ENCODE measurements around the gene CCDC92. TPM values are rescaled to one million over a fixed set of nuclear protein-coding genes. Genes with fewer than 3 reads are reported as not detected.

CCDC92 gene
- total and polyA plus RNA-seq, 10 of the 15 experiments (the other 5 are each of a cell fraction or from before 2014, with no cell fraction given), result 0.53 to 11.8 (median 4.2) TPM

DNA sequence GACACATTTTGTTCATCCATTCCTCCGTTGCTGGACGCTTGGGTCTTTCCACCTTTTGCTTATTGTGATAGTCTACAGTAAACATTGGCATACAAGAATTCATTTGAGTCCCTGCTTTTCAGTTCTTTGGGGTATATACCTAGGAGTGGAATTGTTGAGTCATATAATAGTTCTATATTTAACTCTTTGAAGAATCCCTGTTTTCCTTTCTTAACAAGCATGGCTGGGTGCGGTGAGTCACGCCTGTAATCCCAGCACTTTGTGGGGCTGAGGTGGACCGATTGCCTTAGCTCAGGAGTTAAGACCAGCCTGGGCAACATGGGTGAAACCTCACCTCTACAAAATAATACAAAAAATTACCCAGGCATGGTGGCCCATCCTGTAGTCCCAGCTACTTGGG is 75.4 kb downstream of the CCDC92 start (continued):
- TF ChIP-seq KAT2A (conservative IDR thresholded peaks at IDR 0.05; ENCODE audit: control insufficient read depth, low read depth, low read length), result no peak

DNA sequence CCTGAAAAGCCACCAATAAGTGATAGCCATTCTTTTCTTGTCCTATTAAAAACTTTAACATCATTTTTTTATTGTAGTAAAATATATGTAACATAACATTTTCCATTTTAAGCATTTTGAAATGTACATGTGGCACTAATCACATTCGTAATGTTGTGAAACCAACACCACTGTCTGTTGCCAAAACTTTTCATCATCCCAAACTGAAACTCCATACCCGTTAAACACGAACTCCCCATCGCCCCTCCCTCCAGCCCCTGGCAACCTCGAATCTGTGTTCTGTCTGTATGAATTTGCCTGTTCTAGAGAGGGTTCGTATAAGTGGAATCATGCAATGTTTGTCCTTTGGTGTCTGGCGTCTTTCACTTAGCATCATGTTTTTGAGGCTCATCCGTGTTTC is 75.9 kb downstream of the CCDC92 start:
- intact Hi-C loops (cut with micrococcal nuclease; ENCODE audit: unreplicated experiment), result no loop called here
- no peaks in the 10 kb centered on the region for H3K9me3 ChIP-seq (replicated peaks; ENCODE audit: control insufficient read depth, insufficient read depth, low read length)
- no peaks in the 10 kb centered on the region for H3K79me2 ChIP-seq (ENCODE audit: control insufficient read depth, insufficient read depth, low read length)
- no TSS peak for BruUV-seq (replicated peaks)
- H3K9ac ChIP-seq (ENCODE audit: control insufficient read depth, insufficient read depth, low read length), result no peak overlapping the region
- 47% methylated on average over 8 of the region's 8 CpGs for WGBS (ENCODE audit: insufficient coverage, insufficient replicate concordance, low lambda C conversion rate, missing lambda C conversion rate)
- H3K4me2 ChIP-seq (ENCODE audit: control insufficient read depth, insufficient read depth), result no peak overlapping the region
- H4K20me1 ChIP-seq (ENCODE audit: control insufficient read depth, insufficient read depth), result no peaks in the 10 kb centered on the region
- POLR2A ChIA-PET, result no interaction called here
- H3K36me3 ChIP-seq (ENCODE audit: control insufficient read depth in 2 of 2, insufficient read depth in 2 of 2, low read length in 1 of 2), result no peaks in the 10 kb centered on the region
- no peaks in the 10 kb centered on the region for H3K4me1 ChIP-seq (ENCODE audit: control insufficient read depth, insufficient read depth, low read length)
- RAD21 ChIA-PET (ENCODE audit: unreplicated experiment), result no interaction called here
- in situ Hi-C loops (cut with MboI), result no loop called here
- H3K27ac ChIP-seq (ENCODE audit: control insufficient read depth, insufficient read depth), result no peak overlapping the region
- H3K27me3 ChIP-seq (replicated peaks in 1 of 2; ENCODE audit: control insufficient read depth in 2 of 2, insufficient read depth in 2 of 2, low read length in 1 of 2), result no peaks in the 10 kb centered on the region; a peak in 2 of 4 replicates
- no peak for ATAC-seq
- no peak for FAIRE-seq
- SMC1A ChIA-PET (ENCODE audit: uncharacterized antibody, unreplicated experiment), result no interaction called here
- no peak overlapping the region for H2AFZ ChIP-seq (ENCODE audit: control insufficient read depth, low read depth, low read length)
- no peak overlapping the region for H3K4me3 ChIP-seq
- CTCF ChIA-PET, result no interaction called here
- DNase-seq (ENCODE audit: low read depth, low spot score), result no peak
- TF ChIP-seq, protein P1, sequence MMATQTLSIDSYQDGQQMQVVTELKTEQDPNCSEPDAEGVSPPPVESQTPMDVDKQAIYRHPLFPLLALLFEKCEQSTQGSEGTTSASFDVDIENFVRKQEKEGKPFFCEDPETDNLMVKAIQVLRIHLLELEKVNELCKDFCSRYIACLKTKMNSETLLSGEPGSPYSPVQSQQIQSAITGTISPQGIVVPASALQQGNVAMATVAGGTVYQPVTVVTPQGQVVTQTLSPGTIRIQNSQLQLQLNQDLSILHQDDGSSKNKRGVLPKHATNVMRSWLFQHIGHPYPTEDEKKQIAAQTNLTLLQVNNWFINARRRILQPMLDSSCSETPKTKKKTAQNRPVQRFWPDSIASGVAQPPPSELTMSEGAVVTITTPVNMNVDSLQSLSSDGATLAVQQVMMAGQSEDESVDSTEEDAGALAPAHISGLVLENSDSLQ (IDR thresholded peaks at IDR 0.05), result no peak
- no peak for TF ChIP-seq CHD2 (IDR thresholded peaks at IDR 0.05; ENCODE audit: borderline replicate concordance, low read depth, low read length)
- no peak for TF ChIP-seq ZNF622 (IDR thresholded peaks at IDR 0.05)
- TF ChIP-seq NRF1 (conservative IDR thresholded peaks at IDR 0.05; ENCODE audit: low read depth, low read length), result no peak
- no peak for TF ChIP-seq CBX5 (IDR thresholded peaks at IDR 0.05; ENCODE audit: low read depth)
- TF ChIP-seq EGR1 (IDR thresholded peaks at IDR 0.05; ENCODE audit: borderline replicate concordance in 1 of 2, low read depth in 2 of 2, low read length in 2 of 2), result no peak
- no peak for TF ChIP-seq MXI1 (IDR thresholded peaks at IDR 0.05; ENCODE audit: low read depth, low read length)
- no peak for TF ChIP-seq RAD21 (IDR thresholded peaks at IDR 0.05; ENCODE audit: insufficient read depth, low read depth, low read length)
- TF ChIP-seq, protein P2, sequence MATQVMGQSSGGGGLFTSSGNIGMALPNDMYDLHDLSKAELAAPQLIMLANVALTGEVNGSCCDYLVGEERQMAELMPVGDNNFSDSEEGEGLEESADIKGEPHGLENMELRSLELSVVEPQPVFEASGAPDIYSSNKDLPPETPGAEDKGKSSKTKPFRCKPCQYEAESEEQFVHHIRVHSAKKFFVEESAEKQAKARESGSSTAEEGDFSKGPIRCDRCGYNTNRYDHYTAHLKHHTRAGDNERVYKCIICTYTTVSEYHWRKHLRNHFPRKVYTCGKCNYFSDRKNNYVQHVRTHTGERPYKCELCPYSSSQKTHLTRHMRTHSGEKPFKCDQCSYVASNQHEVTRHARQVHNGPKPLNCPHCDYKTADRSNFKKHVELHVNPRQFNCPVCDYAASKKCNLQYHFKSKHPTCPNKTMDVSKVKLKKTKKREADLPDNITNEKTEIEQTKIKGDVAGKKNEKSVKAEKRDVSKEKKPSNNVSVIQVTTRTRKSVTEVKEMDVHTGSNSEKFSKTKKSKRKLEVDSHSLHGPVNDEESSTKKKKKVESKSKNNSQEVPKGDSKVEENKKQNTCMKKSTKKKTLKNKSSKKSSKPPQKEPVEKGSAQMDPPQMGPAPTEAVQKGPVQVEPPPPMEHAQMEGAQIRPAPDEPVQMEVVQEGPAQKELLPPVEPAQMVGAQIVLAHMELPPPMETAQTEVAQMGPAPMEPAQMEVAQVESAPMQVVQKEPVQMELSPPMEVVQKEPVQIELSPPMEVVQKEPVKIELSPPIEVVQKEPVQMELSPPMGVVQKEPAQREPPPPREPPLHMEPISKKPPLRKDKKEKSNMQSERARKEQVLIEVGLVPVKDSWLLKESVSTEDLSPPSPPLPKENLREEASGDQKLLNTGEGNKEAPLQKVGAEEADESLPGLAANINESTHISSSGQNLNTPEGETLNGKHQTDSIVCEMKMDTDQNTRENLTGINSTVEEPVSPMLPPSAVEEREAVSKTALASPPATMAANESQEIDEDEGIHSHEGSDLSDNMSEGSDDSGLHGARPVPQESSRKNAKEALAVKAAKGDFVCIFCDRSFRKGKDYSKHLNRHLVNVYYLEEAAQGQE (IDR thresholded peaks at IDR 0.05; ENCODE audit: low read depth, low read length), result no peak
- TF ChIP-seq LARP7 (IDR thresholded peaks at IDR 0.05), result no peak
- no peak for TF ChIP-seq NFIC (IDR thresholded peaks at IDR 0.05; ENCODE audit: low read depth, low read length)
- TF ChIP-seq HCFC1 (IDR thresholded peaks at IDR 0.05; ENCODE audit: low read length), result no peak
- TF ChIP-seq CHD4 (IDR thresholded peaks at IDR 0.05), result no peak
- no peak for TF ChIP-seq TCF12 (IDR thresholded peaks at IDR 0.05; ENCODE audit: low read depth, low read length)
- no peak for TF ChIP-seq FOXK2 (IDR thresholded peaks at IDR 0.05)
- TF ChIP-seq EZH2 (IDR thresholded peaks at IDR 0.05; ENCODE audit: borderline replicate concordance, control insufficient read depth, low read depth, low read length), result no peak
- no peak for TF ChIP-seq RAD51 (IDR thresholded peaks at IDR 0.05)
- TF ChIP-seq, protein P3, sequence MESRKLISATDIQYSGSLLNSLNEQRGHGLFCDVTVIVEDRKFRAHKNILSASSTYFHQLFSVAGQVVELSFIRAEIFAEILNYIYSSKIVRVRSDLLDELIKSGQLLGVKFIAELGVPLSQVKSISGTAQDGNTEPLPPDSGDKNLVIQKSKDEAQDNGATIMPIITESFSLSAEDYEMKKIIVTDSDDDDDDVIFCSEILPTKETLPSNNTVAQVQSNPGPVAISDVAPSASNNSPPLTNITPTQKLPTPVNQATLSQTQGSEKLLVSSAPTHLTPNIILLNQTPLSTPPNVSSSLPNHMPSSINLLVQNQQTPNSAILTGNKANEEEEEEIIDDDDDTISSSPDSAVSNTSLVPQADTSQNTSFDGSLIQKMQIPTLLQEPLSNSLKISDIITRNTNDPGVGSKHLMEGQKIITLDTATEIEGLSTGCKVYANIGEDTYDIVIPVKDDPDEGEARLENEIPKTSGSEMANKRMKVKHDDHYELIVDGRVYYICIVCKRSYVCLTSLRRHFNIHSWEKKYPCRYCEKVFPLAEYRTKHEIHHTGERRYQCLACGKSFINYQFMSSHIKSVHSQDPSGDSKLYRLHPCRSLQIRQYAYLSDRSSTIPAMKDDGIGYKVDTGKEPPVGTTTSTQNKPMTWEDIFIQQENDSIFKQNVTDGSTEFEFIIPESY (IDR thresholded peaks at IDR 0.05), result no peak

Measured in GM12878 (cell line).